Right atrium auricular region (tissue), 2 donors: Measurements from ENCODE around the gene RNASE12. TPM values are rescaled to one million over a fixed set of nuclear protein-coding genes. Genes with fewer than 3 reads are reported as not detected.
"Not testable (repeated sequence)": the region's sequence is repeated elsewhere in the genome, so short reads cannot be mapped to it uniquely, and the experiment has no call there.

Experiments used
- DNase-seq: peaks from one replicate; pipeline ENCODE4 v3.0.0-alpha.2; 2019; ENCODE audit warnings: low spot score
- H3K27ac ChIP-seq, 2 donors: fragments of 200-600 bp; sonication (generic); 1 replicate in 1 of 2; 2 replicates in 1 of 2; pipeline ENCODE4 v1.5.1; 2016 to 2019
- H3K27me3 ChIP-seq, 2 donors: fragments of 200-600 bp; sonication (generic); one replicate each; pipeline versions ENCODE4 v1.5.1 to v1.6.0; 2017 to 2019
- H3K36me3 ChIP-seq: fragments of 200-600 bp; sonication (generic); one replicate; pipeline ENCODE4 v1.5.1; 2016
- H3K4me1 ChIP-seq, 2 donors: fragments of 200-600 bp; sonication (generic); one replicate each; pipeline versions ENCODE4 v1.5.1 to v1.6.0; 2017 to 2019
- H3K4me3 ChIP-seq, 2 donors: fragments of 200-600 bp; sonication (generic); 1 replicate in 1 of 2; 2 replicates in 1 of 2; pipeline ENCODE4 v1.5.1; 2017 to 2019; ENCODE audit warnings: mild to moderate bottlenecking in 1 of 2, moderate library complexity in 1 of 2
- H3K9me3 ChIP-seq, 2 donors: fragments of 200-600 bp; sonication (generic); one replicate each; pipeline ENCODE4 v1.5.1; 2019
- CTCF ChIP-seq, 2 donors: fragments of 200-600 bp; sonication (generic); IDR thresholded peaks; one replicate each; pipeline ENCODE4 v1.5.1; 2019; ENCODE audit warnings: antibody characterized with exemption in 2 of 2
- total RNA-seq, 2 donors: library from RNA; depleted of rRNA; stranded (reverse); fragments of >200 nt; gene quantifications; one replicate each; pipeline ENCODE4 v1.1.0, GENCODE V29; 2016

RNASE12 gene
- total RNA-seq, 2 donors from 2014 or later, result not detected

GRCh38 chr14:20606190-20606901, 15.2 kb upstream of the RNASE12 start:
- H3K4me3 ChIP-seq, result no peak overlapping the region
- no peak for DNase-seq
- peak in 1 of 2 donors; percentile 60 for TF ChIP-seq CTCF (IDR thresholded peaks at IDR 0.05)
- H3K4me1 ChIP-seq, result peaks cover 0 to 11% of the 10 kb centered on the region in 2 donors
- H3K27me3 ChIP-seq, result no peaks in the 10 kb centered on the region
- H3K9me3 ChIP-seq, result no peaks in the 10 kb centered on the region
- H3K27ac ChIP-seq, result no peak overlapping the region
- H3K36me3 ChIP-seq, result no peaks in the 10 kb centered on the region

GRCh38 chr14:20603813-20604690, 12.9 kb upstream of the RNASE12 start:
- H3K36me3 ChIP-seq, result no peaks in the 10 kb centered on the region
- TF ChIP-seq CTCF (IDR thresholded peaks at IDR 0.05), result no peak

GRCh38 chr14:20602583-20602982, 11.4 kb upstream of the RNASE12 start:
- Histone ChIP-seq H3K36me3 (no peaks in the 10 kb centered on the region), H3K4me3 (no peak overlapping the region), H3K4me1 (no peaks in the 10 kb centered on the region), H3K9me3 (no peaks in the 10 kb centered on the region), H3K27me3 (no peaks in the 10 kb centered on the region), H3K27ac (no peak overlapping the region)
- TF ChIP-seq CTCF (IDR thresholded peaks at IDR 0.05), result no peak
- no peak for DNase-seq

More at GRCh38 chr14:20603813-20604690, 12.9 kb upstream of the RNASE12 start:
- DNase-seq, result no peak
- Histone ChIP-seq H3K27ac (no peak overlapping the region), H3K4me3 (no peak overlapping the region), H3K9me3 (no peaks in the 10 kb centered on the region), H3K27me3 (no peaks in the 10 kb centered on the region), H3K4me1 (no peaks in the 10 kb centered on the region)

GRCh38 chr14:20601522-20601921, 10.3 kb upstream of the RNASE12 start:
- H3K4me1 ChIP-seq, result no peaks in the 10 kb centered on the region
- no peaks in the 10 kb centered on the region for H3K27me3 ChIP-seq
- H3K4me3 ChIP-seq, result no peak overlapping the region
- no peak overlapping the region for H3K27ac ChIP-seq
- DNase-seq, result no peak
- TF ChIP-seq CTCF (IDR thresholded peaks at IDR 0.05), result no peak
- no peaks in the 10 kb centered on the region for H3K36me3 ChIP-seq
- H3K9me3 ChIP-seq, result no peaks in the 10 kb centered on the region

GRCh38 chr14:20597108-20597507, 5.9 kb upstream of the RNASE12 start:
- DNase-seq, result no peak
- Histone ChIP-seq H3K27ac (no peak overlapping the region), H3K36me3 (no peaks in the 10 kb centered on the region), H3K27me3 (no peaks in the 10 kb centered on the region), H3K4me3 (no peak overlapping the region), H3K9me3 (no peaks in the 10 kb centered on the region), H3K4me1 (no peaks in the 10 kb centered on the region)
- TF ChIP-seq CTCF (IDR thresholded peaks at IDR 0.05), result no peak

GRCh38 chr14:20595726-20596125, 4.5 kb upstream of the RNASE12 start:
- H3K27ac ChIP-seq, H3K36me3 ChIP-seq, H3K4me3 ChIP-seq, H3K27me3 ChIP-seq, H3K9me3 ChIP-seq, DNase-seq, H3K4me1 ChIP-seq: not testable (repeated sequence)
